ENCODE measurements around the gene INPP5B.

GRCh38 chr1:37965301-37965700 is 18.4 kb upstream of the INPP5B start:
- TF ChIP-seq POLR2A (IDR thresholded peaks at IDR 0.05; ENCODE audit: low read length): no peak
- no peak for TF ChIP-seq GATA1 (IDR thresholded peaks at IDR 0.05; ENCODE audit: low read depth, low read length)

Measured in erythroblast (primary cell).